ENCODE results near the gene GDI1. TPM values are rescaled to one million over a fixed set of nuclear protein-coding genes. Genes with fewer than 3 reads are reported as not detected.

GDI1 gene
- total and polyA plus RNA-seq, 2 experiments from 2014 or later = 48.5 to 95.9 TPM

GRCh38 chrX:154466907-154467306, 30.0 kb downstream of the GDI1 start (continued):
- TF ChIP-seq ZNF462 (CRISPR knock-in tag; IDR thresholded peaks at IDR 0.05) = no peak
- no peak for TF ChIP-seq EZH2 (IDR thresholded peaks at IDR 0.05; ENCODE audit: low read depth, unreplicated experiment)

DNA sequence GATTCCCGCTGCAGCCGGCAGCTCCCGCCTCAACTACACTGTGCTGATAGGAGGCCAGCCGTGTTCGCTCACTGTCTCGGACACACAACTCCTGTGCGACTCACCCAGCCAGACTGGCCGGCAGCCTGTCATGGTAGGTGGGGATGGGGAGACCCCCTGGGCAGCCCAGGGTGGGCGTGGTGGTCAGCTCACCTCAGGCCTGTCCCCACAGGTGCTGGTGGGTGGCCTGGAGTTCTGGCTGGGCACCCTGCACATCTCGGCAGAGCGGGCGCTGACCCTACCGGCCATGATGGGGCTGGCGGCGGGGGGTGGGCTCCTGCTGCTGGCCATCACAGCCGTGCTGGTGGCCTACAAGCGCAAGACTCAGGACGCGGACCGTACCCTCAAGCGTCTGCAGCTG, 30.6 kb downstream of the GDI1 start:
- no peaks in the 10 kb centered on the region for H3K4me1 ChIP-seq (ENCODE audit: insufficient read depth)
- H3K9me2 ChIP-seq (ENCODE audit: insufficient read depth) = no peaks in the 10 kb centered on the region
- H4K20me1 ChIP-seq (replicated peaks; ENCODE audit: insufficient read depth) = no peaks in the 10 kb centered on the region; the same call in 1 of the 2 replicates
- ATAC-seq = no peak
- H3K27me3 Mint-ChIP-seq (ENCODE audit: insufficient read depth, low read depth, poor library complexity) = peaks cover 2% of the 10 kb centered on the region
- no peak for TF ChIP-seq EZH2 (IDR thresholded peaks at IDR 0.05; ENCODE audit: low read depth, unreplicated experiment)
- TF ChIP-seq NANOG (IDR thresholded peaks at IDR 0.05; ENCODE audit: borderline replicate concordance) = no peak
- peaks cover 7% of the 10 kb centered on the region; the same call in 2 of the 3 replicates for H3K36me3 Mint-ChIP-seq (ENCODE audit: low read depth)
- no peaks in the 10 kb centered on the region for H3F3A ChIP-seq (replicated peaks; ENCODE audit: low read depth)
- H3K4me3 Mint-ChIP-seq = no peak overlapping the region
- H3K4me3 ChIP-seq = no peak overlapping the region
- no peak for DNase-seq (ENCODE audit: low spot score)
- no peak overlapping the region for H3K4me2 ChIP-seq
- H2AFZ ChIP-seq = no peak overlapping the region
- H3K36me3 ChIP-seq (ENCODE audit: insufficient read depth) = no peaks in the 10 kb centered on the region
- no peaks in the 10 kb centered on the region for H3K9me3 Mint-ChIP-seq
- no peak overlapping the region for H3K27ac Mint-ChIP-seq
- H3K4me1 Mint-ChIP-seq = no peaks in the 10 kb centered on the region
- no peaks in the 10 kb centered on the region for H3K27me3 ChIP-seq (ENCODE audit: insufficient read depth)
- no peaks in the 10 kb centered on the region for H3K79me2 ChIP-seq (replicated peaks; ENCODE audit: insufficient read depth)
- H3K27ac ChIP-seq (ENCODE audit: low read depth) = no peak overlapping the region

- Histone ChIP-seq H3K27me3 (ENCODE audit: insufficient read depth) (no peaks in the 10 kb centered on the region), H3K9me2 (ENCODE audit: insufficient read depth) (no peaks in the 10 kb centered on the region), H3K36me3 (ENCODE audit: insufficient read depth) (no peaks in the 10 kb centered on the region), H2AFZ (no peak overlapping the region), H4K20me1 (replicated peaks; ENCODE audit: insufficient read depth) (no peaks in the 10 kb centered on the region; the same call in 1 of the 2 replicates), H3F3A (replicated peaks; ENCODE audit: low read depth) (no peaks in the 10 kb centered on the region), H3K27ac (ENCODE audit: low read depth) (no peak overlapping the region), H3K4me2 (no peak overlapping the region), H3K79me2 (replicated peaks; ENCODE audit: insufficient read depth) (no peaks in the 10 kb centered on the region), H3K4me1 (ENCODE audit: insufficient read depth) (no peaks in the 10 kb centered on the region), H3K4me3 (no peak overlapping the region)
- DNase-seq (ENCODE audit: low spot score) = no peak
- Mint-ChIP-seq H3K9me3 (no peaks in the 10 kb centered on the region), H3K4me1 (no peaks in the 10 kb centered on the region), H3K36me3 (ENCODE audit: low read depth) (peaks cover 3% of the 10 kb centered on the region; the same call in 2 of the 3 replicates), H3K27ac (no peak overlapping the region), H3K27me3 (ENCODE audit: insufficient read depth, low read depth, poor library complexity) (peaks cover 2% of the 10 kb centered on the region), H3K4me3 (no peak overlapping the region)
- ATAC-seq = no peak
- no peak for TF ChIP-seq ZNF462 (CRISPR knock-in tag; IDR thresholded peaks at IDR 0.05)
These were observed 31.3 kb downstream of the GDI1 start for GRCh38 chrX:154468217-154468616.
